ENCODE data around the gene CDKN1C.

Gene CDKN1C

GRCh38 chr11:2870460-2870859 lies 15.1 kb downstream of the CDKN1C start:
- DNase-seq (ENCODE audit: low read depth in 2 of 2) = no peak

DNA sequence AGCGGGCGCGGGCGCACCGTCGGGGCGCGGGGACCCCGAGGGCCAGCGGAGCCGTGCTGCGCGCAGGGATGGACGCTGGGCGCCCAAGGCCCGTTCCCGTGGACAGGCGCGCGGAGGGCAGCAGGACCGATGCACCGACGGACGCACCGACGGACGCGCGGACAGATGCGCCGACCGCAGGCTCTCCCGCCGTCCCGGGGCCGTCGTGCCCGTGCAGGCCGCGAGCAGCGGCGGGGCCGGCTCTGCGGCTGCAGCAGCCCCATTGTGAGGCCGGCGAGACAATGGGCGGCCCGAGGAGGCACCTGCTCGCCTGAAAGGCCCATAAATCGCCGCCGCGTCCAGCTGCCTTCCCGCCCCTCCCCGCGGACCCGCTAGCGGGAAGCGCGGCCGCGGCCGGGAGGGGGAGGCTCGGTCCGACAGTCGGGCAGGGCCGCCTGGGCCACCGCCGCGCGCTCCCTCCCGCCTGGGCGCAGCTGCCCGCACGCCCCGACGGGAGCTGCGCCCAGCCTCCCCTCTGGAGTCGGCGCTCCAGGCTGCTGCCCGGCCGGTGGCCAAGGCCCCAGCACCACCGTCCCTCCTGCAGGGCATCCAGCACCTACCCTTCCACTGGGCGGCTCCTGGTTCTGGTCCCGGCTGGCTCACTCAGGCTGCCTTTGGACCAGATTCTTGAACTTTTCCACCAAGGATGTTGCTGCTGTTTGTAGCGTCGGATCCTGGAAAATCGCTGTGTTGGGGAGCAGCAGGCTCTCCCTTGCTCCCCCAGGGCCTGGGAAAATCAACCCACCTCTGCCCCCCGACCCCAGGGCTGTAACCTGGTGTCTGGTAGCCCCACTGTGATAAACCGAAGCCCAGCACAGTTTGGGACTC lies 15.8 kb downstream of the CDKN1C start:
- no peak for DNase-seq (ENCODE audit: low read depth in 2 of 2)

DNA sequence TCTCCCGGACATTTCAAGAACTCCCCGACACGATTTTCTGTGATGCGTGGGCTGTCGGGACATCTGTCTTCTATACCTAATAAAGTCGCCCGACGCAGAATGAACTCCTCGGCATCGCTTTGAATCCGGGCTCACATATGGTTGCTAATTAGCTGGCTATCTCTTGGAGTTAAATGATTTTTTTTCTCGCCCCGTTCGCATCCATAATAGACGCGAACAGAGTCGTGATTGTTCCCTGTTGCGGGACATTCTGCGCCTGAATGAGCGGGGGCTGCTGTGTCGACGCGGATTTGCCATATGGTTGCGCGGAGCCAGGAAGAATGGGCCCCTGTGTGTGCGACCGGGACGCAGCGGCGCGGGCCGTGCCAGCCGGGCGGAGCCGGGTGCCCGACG lies 16.4 kb downstream of the CDKN1C start:
- DNase-seq (ENCODE audit: low read depth in 2 of 2) = no peak

DNA sequence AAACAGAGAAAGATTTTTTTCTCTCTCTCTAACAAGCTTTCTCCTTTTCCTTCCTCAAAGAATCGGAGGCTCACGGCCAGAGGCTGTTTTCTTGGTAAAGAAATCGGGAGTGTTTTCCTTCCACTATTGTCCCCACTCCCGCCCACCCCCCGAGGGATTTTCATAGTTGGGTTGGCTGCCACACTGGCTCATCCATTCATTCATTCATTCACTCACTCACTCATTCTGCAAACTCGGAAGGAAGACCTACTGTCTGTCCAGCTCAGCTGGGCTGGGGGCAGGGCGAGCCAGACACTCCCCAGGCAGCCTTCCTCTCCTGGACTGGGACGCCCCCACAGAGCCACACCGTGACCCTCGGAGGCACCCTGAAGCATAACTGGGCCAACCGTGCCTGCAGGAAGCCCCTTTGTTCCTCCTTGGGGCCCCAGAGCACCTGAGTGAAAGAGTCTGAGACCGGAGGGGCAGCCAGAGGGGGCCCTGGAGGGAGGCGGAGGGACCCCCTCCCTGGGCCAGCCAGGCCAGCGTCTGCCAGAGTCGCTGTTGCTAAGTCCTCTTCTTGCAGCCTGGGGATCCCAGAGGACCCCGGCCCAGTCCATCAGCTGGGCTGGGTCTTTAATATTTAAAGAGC lies 17.0 kb downstream of the CDKN1C start:
- no peak for DNase-seq (ENCODE audit: low read depth in 2 of 2)

DNA sequence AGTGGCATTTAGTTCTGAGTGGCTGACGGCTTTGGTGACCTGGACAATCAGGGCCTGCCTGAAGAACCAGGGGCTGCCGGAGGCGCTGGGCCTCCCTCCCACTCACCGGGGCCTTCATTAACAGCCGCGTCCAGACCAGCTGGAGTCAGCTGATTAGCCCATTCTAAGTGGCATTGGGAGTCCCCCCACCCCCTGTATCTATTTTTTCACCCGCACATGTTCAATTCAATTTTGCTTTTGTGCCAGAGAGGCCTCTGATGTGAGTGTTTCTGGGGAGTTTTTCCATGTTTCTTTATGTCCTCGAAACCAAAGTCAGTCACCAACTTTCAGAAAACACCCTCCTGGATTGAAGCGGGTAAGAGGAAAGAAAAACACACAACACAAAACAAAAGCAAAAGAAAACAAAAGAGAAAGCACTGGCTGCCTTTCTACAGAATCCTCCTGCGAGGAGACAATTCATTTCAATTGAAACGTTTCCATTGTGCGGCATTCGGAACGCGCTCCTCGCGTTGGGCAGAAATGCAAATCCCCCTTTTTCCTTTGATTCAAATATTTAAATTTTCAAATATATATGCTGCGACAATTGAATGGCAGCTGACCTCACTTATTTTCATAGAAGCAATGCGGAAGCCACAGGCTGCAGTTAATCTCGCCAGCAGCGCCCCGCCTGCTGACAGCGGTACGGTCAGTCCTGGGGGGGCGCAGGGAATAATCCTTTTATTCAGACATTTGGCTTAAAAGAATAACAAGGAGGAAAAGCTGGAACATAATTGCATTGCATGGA lies 17.7 kb downstream of the CDKN1C start:
- DNase-seq (ENCODE audit: low read depth in 2 of 2) = no peak

GRCh38 chr11:2867142-2867541 lies 18.4 kb downstream of the CDKN1C start:
- DNase-seq (ENCODE audit: low read depth in 2 of 2) = no peak

- DNase-seq (ENCODE audit: low read depth in 2 of 2) = no peak
These were observed 19.5 kb downstream of the CDKN1C start for GRCh38 chr11:2865922-2866577.

DNA sequence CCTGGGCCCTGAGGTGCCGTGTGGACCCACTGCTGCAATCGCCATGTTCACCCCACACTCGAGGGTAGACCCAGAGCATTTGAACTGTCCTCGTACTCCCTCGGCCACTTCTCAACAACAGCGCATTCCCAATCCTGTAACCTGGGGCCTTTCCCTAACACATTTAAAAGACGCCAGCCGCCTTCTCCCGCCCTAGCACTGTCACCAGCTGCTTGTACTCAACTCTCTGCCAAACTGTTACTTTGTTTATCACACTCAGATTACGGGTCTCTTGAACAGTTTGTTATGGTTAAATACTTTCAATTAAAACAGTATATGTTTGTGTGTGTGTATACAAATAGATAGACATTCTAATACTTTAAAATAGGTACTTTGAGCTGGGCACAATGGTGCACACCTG lies 20.7 kb downstream of the CDKN1C start:
- no peak for DNase-seq (ENCODE audit: low read depth in 2 of 2)

GRCh38 chr11:2863276-2863618 lies 22.3 kb downstream of the CDKN1C start:
- DNase-seq (ENCODE audit: low read depth in 2 of 2) = no peak

- no peak for DNase-seq (ENCODE audit: low read depth in 2 of 2)
These were observed 22.9 kb downstream of the CDKN1C start for GRCh38 chr11:2862395-2863275.

DNA sequence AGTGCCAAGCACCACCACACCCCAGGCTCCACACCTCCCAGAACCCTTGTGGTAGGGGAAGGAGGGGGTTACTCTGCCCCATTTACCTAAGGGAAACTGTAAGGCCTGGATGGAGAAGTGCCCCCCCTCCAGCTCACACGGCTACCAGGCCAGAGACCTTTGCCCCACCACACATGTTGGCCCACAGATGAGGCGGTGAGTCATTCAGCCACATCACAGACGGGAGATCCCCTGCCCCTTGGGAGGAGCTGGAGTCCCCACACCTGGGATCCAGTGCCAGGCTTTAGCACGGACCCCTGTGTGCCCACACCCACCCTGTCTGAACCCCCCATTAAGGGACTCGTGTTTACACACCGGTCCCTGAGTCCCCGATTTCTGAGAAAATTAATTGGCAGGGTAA lies 24.9 kb downstream of the CDKN1C start:
- no peak for DNase-seq (ENCODE audit: low read depth in 2 of 2)

DNA sequence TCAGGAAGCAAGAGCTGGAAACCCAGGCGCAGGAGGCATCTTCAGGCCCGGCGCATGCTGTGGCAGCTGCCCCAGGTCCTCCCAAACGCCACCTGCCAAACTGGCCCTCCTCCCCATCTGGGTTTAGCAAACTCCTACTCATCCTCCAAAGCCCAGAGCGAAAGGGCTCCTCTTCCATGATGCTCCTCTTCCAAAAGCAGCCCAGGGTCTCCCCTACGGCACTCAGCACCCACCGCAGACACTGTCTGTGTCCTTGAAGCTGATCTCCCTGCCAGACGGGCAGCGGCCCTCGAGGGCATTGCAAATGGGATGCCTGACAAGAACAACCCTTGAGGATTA lies 25.9 kb downstream of the CDKN1C start:
- no peak for DNase-seq (ENCODE audit: low read depth in 2 of 2)

- no peak for DNase-seq (ENCODE audit: low read depth in 2 of 2)
These were observed 26.4 kb downstream of the CDKN1C start for GRCh38 chr11:2858995-2859698.

DNA sequence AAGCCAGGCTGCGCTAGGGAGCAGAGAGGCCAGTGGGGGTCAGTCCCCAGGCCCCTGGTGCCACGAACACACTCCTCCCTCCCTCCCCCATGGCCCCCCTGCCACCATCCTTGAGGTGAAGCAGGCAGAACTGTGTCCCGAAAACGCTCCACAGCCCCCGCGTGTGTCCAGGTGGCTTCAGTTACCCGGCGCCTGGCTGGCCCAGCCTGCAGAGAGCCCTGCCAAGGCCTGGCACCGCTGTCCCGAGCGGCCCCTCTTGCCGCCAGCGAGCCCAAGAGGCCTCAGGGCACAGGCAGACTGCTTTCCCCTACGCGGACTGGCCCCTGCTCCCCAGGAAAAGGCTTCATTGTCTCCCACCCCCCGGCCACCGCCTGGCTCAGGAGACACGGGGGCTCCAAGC lies 27.7 kb downstream of the CDKN1C start:
- DNase-seq (ENCODE audit: low read depth in 2 of 2) = no peak

DNA sequence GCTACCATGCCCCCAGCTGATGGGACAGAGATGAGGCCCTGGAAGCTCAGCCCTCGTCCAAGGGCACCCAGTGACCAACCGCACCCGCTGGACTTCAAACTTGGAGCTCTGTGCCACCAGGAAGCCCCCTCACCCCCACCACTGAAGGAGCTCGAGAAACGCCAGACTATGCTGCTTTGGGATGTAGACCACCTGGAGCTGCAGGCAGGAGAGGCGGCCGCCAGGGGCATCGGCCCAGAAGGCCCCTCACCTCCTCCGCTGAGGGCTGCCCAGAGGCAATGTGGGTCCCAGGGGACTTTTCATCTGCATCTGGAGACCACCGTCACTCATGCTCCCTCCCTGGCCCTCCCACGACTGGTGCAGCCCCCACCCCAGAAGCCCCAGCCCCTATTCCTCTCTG lies 28.3 kb downstream of the CDKN1C start:
- DNase-seq (ENCODE audit: low read depth in 2 of 2) = no peak

DNA sequence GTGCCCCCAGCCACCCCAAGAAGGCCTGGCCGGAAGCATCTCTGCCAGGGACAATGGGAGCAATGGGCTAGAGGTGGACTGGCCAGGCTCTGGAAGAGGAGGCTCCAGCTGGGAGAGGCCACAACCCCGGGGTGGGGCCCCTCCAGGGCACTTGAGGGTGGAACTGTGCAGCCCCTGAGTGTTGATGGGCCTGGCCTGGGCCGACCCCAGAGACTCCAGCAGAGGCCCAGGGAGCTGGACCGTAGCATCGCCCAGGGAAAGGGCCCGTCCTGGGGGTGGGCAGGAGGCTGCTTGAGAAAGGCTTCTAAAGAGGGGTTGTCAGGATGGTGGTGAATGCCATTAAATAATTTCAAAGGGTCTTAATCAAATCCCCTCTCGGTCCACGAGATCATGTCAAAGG lies 30.4 kb downstream of the CDKN1C start:
- no peak for DNase-seq (ENCODE audit: low read depth in 2 of 2)

GRCh38 chr11:2853997-2854560 lies 31.5 kb downstream of the CDKN1C start:
- no peak for DNase-seq (ENCODE audit: low read depth in 2 of 2)

GRCh38 chr11:2853401-2853800 lies 32.2 kb downstream of the CDKN1C start:
- DNase-seq (ENCODE audit: low read depth in 2 of 2) = no peak

- DNase-seq (ENCODE audit: low read depth in 2 of 2) = no peak
These were observed 35.4 kb downstream of the CDKN1C start for GRCh38 chr11:2849994-2850770.

- no peak for DNase-seq (ENCODE audit: low read depth in 2 of 2)
These were observed 37.1 kb downstream of the CDKN1C start for GRCh38 chr11:2848497-2848896.
